ENCODE results near the gene SFMBT1.

Gene SFMBT1

DNA sequence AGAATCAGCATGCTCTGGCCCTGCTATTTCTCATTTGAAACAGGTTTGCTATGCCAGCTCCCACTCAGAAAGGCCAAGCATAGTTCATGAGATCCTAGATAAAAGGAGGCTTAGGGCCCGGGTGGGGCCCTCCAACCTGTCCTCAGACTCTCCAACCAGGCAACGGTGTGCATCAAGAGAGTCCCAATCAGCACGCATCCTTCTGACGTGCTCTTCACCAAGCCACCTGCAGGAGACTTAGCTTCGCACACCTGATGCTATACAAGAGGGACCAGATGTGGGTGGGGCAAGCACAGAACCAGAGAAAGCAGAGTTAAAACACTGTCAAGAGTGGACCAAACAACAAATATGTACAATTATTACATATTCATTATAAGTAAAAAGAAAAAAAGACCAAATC is 165.8 kb downstream of the SFMBT1 start:
- DNase-seq = no peak

DNA sequence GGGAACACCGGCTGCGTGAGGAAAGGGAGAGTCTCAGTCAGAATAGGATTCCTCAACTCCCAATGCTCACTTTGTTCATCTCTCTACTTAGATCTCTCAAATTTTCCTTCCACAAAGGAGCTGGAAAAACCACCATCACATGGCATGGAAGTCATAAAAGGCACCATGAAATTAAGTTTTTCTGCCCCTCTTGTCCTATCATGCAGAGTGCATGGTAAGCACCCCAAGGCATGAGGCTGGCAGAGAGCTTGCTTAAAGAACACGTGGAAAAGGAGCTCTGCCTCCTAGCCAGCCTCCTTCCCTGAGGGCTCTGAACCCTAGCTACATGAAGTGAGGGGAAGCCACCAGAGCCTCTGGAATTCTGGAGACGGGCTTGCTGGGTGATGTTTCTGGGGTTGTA is 166.3 kb downstream of the SFMBT1 start:
- DNase-seq = no peak

DNA sequence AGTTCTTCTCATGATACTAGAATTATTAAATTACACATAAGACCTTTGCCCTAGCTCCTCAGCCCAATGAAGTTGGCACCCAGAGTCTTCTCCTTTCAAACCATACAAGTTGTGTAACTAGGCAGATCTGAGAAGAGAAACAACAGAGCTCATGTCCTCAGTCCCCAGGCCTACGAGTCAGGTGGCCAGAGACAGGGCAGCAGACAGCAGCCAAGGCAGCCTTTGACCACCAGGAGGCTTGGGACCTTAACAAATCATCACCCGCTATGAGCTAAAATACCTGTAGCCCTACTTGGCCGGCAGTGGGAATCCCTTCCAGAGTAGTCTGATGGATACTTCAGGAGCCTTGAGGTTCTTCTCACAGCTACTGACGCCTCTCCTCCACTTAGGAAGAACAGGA is 166.8 kb downstream of the SFMBT1 start:
- DNase-seq = no peak

DNA sequence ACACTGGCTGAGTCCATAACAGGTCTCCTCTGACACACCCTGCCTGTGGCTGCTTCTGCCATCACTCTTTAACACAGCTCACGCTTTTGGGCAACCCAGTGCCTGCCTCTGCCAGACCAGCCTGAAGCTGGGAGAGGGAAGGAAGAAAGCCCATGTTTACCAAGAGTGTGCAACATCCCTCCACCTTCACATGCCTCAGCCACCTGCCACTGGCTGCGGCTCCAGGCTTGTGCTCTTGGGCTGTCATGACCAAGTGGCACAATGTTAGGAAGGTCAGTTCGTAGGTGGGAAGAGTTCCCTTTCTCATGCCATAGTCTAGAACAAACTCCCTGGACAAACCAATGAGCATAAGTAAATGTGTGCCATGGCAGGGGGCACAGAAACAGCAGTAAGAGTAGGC is 168.8 kb downstream of the SFMBT1 start:
- no peak for DNase-seq

DNA sequence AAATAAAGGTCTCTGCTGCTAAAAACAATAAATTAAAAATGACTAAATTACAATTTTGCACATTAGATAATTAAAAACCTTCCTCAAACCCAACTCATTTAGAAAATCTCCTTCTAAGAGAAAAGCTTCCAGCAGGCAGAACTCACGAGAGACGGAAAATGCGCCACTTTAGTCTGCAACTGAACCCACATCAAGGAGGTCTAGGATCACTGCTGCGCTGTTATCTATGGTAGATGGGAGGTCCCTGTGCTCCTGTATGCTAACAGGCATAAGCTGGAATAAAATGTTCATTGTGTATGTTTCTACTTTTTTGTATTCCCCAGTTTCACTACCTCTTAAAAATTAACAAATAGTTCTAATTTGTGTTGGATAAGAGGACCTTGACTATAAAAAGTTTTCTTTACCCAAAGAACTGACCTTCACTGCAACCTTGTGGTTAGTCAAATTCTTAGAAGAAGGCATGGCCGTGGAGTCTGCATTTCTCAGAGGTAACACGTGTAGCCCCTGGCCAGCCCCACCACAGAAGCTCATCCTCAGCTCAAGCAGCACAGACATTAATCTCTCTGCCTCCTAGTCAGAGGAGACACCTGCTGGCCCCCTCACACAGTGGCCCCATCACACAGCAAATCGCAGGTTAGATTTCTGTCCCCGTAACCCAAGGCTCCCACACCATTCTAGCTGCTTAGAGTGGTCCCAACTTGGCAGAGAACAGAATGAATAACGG is 170.8 kb downstream of the SFMBT1 start:
- no peak for DNase-seq

DNA sequence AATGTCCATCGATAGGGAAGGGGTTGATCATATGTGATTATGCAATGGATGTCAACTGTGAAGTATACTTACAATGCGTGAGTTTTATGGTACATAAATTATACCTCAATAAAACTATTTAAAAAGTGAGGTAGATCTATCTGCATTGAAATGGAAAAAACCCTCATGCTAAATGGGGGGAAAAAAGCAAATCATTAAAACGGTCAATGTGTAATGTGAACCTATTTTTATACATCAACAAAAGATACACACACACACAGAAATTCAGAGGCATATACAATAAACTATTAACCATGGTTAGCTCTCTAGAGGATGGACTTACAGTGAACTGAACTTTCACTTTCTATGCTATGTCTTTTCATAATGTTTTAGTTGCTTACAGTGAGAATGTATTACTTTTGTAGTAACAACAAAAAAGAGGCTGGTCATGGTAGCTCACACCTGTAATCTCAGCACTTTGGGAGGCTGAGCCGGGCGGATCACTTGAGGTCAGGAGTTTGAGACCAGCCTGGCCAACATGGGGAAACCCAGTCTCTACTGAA is 171.6 kb downstream of the SFMBT1 start:
- DNase-seq = no peak

DNA sequence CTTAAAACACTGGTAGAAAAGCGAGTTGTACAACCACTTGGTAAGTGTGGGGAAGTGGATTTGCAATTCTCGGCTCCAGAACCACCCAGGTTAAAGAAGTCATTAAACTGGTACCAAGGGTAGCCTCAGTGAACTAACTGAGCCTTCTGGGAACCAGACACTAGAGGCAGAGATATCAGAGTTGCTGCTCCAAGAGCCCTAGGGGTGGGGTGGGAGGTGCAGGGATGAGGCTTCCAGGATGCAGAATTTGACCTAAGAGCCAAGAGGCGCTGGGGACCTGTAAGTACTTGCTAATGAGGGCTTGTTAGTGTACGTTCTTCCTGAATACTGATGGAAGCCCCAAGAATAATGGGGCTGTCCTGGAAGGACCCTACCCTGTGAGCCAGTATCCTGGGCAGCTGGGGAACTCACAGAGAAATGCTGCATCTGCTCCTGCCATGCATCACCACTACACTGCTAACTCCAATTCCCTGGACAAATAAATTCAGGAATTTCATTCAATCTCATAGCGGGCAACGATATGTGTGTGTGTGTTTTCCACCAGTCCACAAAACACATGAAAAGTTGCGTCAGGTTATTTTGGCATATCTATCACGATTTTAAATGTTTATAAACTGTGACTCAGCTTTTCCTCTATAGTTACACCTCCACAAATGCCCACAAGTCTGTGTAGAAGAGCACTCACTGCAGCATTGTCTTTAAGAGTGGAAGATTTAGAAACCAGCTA is 172.3 kb downstream of the SFMBT1 start:
- peak; percentile 59 for DNase-seq

DNA sequence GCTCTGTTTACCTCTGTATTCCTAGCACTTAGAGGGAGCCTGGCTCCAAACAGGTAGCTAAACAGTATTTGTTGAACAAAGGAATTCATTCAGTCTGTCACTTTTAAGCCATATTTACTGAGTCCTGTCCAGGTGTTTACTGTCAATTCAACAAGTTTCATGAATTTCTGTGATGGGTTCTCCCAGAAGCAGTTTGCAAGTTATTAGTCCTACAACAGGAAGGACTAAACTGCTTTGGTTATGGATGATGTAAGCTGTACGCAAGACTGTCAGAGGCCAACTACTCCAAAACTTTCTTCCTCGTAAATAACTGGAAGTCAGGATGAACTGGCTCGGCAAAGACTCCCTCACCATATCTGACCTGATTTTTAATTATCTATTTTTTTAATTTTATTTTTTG is 173.6 kb downstream of the SFMBT1 start:
- no peak for DNase-seq

DNA sequence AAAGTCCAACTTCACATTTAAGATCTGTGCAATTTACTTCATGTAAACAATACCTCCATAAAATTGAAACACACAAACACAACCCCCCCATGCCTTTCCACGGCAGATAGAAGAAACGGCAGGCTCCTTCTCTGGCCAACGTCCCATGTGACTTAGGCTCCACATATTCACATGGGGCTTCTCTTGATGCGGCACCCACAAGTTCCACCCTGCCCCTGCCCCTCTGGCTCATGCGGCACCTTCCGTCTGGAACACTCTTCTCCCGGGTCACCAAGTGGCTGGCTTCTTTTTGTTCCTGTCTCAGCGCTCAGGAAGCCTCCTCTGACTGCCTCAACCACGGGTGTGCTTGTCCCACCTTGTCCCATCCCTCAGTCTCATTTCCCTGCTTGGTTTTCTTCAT is 174.1 kb downstream of the SFMBT1 start:
- DNase-seq = no peak

DNA sequence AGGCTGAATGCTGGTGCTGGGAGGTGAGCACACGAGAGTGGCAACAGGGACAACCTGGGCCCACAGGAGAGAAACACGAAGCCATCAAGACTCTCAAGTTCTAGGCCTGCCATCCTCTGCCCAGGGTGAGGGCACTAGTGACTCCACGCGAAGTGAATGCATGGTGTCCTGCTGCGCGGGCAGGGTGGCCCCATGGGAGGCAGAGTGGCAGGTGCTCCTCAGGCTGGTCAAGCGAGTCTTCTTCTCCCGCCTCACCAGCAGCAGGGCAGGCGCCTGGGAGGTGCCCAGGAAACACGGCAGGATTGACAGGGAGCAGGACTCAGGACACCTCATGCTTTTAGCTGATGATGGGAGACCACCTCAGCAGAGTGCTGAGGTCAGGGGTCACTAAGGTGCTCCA is 175.4 kb downstream of the SFMBT1 start:
- DNase-seq = no peak

DNA sequence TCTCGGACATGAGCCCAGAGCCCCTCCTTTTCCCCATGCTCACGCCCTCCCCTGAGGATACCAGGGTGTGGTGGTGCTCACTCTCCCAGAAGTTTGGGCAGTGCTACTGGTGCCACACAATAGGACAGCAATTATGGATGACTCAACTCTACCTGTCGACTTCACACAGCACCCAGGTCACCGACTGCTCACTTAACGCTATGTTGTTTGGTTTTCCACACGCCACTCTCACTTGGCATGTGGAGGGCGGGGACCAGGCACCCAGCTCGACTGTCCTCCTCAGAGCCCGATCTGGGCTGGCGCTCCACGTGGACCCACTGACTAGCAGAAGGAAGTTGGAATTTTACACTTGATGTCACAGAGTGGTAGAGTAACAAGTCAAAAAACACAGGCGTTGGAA is 179.4 kb downstream of the SFMBT1 start:
- no peak for DNase-seq

DNA sequence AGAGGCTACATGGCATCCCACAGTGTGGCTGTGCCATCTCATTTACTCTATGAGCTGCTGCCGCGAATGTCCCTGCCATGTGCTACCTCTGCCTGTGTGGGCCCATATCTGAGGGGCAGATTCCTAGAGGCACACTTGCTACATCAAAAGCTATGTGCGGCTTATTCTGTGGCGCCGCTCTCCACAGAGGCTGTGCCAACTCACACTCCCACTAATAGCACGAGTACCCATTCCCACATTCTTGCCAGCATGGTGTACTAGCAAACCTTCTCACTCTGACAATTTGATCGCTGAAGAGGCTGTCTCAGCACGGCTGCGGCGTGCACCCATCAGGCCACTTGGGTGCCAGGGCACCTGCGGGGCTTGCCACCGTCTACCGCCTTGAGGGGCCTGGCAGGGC is 179.9 kb downstream of the SFMBT1 start:
- DNase-seq = no peak

DNA sequence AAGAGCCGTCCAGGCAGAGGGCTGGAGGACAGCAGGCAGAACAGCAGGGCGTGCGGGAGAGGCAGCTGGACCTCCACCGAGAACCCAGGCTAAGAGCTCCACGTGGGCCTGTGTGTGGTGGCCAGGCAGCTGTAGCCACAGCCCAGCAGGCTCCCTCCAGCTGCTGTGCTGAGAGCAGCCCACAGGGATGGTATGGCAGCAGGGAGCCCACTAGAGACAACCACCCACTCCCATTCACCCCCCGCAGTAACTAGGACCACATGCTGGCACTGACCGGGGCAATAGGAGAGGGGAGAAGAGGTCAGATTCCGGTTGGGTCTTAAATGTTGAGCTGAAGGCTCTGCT is 185.5 kb downstream of the SFMBT1 start:
- DNase-seq = no peak

DNA sequence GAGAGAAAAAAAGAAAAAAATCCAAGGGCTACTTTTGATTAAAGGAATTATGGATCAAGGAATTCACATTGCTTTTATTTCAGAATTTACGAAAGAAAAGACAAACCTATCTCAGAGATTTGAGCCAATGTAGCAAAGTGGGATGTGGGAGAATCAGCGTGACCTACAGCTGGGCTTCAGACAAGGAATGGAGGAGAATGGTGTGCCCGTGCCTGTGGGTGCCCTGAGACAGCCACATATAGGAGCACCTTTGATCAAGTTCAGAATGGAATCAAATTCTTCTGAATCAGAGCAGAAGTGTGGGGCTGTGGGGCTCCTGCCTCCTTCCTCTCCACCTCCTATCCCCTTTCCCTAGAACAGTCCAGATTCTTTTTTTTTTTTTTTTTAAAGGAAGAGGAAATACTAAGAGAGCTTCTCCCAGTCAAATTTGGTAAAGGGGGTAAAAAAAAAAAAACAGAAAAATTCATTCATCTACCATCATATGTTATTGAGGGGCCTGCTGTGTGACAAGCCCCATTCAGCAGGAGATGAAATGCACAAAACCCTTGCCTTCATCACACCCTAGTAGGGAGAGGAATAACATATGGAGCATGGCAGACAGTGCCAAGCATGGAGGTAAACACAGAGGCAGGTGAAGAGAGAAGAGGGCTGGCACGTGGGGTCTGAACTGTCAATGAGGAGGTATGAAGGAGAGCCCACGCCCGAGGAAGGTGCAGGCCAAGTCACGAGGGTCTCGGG is 186.0 kb downstream of the SFMBT1 start:
- no peak for DNase-seq

DNA sequence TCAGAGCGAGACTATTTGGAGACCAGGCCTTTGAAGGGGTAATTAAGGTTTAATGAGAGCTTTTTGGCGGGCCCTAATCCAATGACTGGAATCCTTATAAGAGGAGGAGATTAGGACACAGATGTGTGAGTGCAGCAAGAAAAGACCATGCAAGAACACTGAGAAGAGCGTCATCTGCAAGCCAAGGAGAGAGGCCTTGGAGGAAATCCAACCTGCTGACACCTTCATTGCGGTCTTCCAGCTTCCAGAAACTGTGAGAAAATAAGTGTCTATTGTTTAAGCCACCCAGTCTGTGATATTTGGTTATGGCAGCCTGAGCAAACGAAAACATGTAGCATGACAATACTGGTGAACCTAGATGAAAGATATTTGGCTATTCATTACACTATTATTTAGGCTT is 188.0 kb downstream of the SFMBT1 start:
- no peak for DNase-seq

DNA sequence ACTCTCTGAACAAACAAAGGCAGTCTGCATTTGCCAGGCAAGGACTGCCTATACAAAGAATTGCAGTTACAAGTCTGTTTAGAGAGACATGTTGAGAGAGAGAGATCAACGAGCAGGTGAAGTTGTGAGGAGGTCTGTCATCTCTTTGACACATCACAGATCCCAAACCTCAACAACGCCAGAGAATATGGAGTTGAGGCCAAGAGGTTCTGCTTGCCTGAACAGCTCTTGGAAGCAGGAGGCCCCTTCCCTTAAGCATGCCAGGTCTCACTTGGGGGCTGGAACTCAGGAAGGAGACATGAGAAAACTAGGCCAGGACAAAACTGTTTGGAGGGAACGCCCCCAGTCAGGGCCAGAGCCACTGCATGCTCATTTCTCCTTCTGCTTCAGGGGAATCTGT is 188.7 kb downstream of the SFMBT1 start:
- no peak for DNase-seq

DNA sequence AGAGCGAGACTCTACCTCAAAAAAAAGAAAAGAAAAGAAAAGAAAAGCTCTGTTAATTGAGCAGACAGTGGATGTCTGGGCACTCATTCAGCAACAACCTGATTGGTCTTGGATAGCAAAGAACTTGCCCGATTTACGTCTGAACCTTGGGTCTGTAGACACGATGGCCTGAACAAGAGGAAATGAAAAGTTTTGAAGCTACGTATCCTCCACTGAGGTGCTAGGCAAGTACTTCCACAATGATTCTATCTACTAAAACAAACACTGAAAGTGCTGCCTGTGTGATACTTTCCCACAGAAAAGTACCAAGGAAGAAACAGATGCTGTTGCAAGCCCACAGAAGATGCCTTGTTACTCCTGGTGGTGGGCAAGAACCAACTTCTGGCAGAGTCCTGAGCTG is 189.2 kb downstream of the SFMBT1 start:
- DNase-seq = no peak

DNA sequence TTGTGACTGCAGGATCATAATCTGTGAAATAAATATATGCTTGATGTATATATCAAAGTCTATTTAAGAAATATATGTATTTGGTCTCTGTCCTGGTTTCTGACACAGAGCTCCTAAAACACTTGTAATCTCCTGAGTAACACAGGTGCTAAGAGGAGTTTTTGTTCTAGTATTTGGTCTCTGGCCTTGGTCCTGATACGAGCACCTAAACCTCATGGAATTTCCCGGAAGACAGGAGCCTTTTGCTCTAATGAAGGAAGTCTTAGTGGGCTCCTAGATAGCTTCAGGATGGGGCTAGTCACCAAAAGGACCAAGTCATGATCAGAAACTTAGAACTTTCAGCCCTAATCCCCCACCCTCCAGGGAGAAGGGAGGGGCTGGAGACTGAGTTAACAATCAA is 191.9 kb downstream of the SFMBT1 start:
- DNase-seq = no peak
